Naive B cell (primary cell): ENCODE data around the gene CD93. TPM values are rescaled to one million over a fixed set of nuclear protein-coding genes. Genes with fewer than 3 reads are reported as not detected.

Source experiments
- ATAC-seq, 2 donors: fragments of 150-1000 bp; cut with Tn5 transposase; 2 replicates each; pipeline ENCODE4 v1.10.0; 2021; ENCODE audit warnings: low read depth in 2 of 2, mild to moderate bottlenecking in 2 of 2, moderate library complexity in 2 of 2
- DNase-seq: peaks from one replicate; pipeline ENCODE4 v3.0.0; 2022
- H3K27ac Mint-ChIP-seq, 6 donors: one replicate each; pipeline ENCODE4 v1.8.0; 2020 to 2022; ENCODE audit warnings: mild to moderate bottlenecking in 6 of 6, mixed read lengths in 6 of 6, moderate library complexity in 5 of 6, inconsistent platforms in 2 of 6
- H3K27me3 Mint-ChIP-seq, 3 donors: one replicate each; pipeline ENCODE4 v1.8.0; 2021 to 2022; ENCODE audit warnings: mixed read lengths in 3 of 3, mild to moderate bottlenecking in 1 of 3
- H3K36me3 Mint-ChIP-seq, 2 donors: one replicate each; pipeline ENCODE4 v1.8.0; 2020 to 2022; ENCODE audit warnings: mixed read lengths in 2 of 2, inconsistent platforms in 1 of 2, mild to moderate bottlenecking in 1 of 2
- H3K4me1 Mint-ChIP-seq, 3 donors: one replicate each; pipeline ENCODE4 v1.8.0; 2020 to 2022; ENCODE audit warnings: mixed read lengths in 3 of 3, inconsistent platforms in 1 of 3, mild to moderate bottlenecking in 1 of 3, moderate library complexity in 1 of 3
- H3K4me3 Mint-ChIP-seq, 8 donors: one replicate each; pipeline ENCODE4 v1.8.0; 2020 to 2022; ENCODE audit warnings: mild to moderate bottlenecking in 8 of 8, mixed read lengths in 8 of 8, moderate library complexity in 8 of 8, inconsistent platforms in 2 of 8
- H3K9me3 Mint-ChIP-seq, 7 donors: one replicate each; pipeline ENCODE4 v1.8.0; 2020 to 2022; ENCODE audit warnings: mixed read lengths in 7 of 7, mild to moderate bottlenecking in 5 of 7, inconsistent platforms in 2 of 7, moderate library complexity in 1 of 7
- polyA plus RNA-seq, 6 donors: library from polyadenylated mRNA; unstranded; fragments of 300-500 nt; fragmentation: Illumina TruSeq; gene quantifications; one replicate each; pipeline ENCODE4 v1.2.3, GENCODE V29; 2021; ENCODE audit warnings: low read depth in 6 of 6

CD93 gene
- polyA plus RNA-seq, 6 donors from 2014 or later = 0.05 to 0.16 (median 0.05) TPM; not detected in 3

DNA sequence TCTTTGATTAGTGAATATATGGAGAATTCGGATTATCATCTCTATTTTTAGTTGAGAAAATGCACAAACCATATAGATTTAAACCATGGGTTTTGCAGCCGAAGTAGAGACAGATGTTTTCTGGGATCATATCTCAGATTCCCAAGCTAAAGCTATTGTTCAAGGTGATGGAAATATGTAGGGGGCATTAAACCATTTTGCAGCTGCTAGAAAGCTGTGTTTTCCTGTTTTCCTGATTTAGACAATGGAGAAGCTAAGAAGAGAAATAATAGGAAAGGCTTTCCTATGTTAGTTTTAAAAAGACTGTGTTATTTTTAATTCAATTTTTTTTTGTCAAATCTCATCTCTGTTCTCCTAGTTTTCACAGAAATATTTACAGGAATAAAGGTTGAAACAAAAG, 6.2 kb downstream of the CD93 start:
- Mint-ChIP-seq H3K9me3 (peaks cover 0 to 8% (median 0%) of the 10 kb centered on the region in 7 donors), H3K4me3 (no peak overlapping the region), H3K27me3 (peaks cover 0 to 13% (median 0%) of the 10 kb centered on the region in 3 donors), H3K27ac (no peak overlapping the region), H3K36me3 (no peaks in the 10 kb centered on the region), H3K4me1 (no peaks in the 10 kb centered on the region)
- DNase-seq = no peak
- ATAC-seq = no peak

- Mint-ChIP-seq H3K27ac (no peak overlapping the region), H3K9me3 (peaks cover 0 to 10% (median 0%) of the 10 kb centered on the region in 7 donors), H3K4me3 (no peak overlapping the region), H3K36me3 (no peaks in the 10 kb centered on the region), H3K4me1 (no peaks in the 10 kb centered on the region), H3K27me3 (peaks cover 0 to 13% (median 0%) of the 10 kb centered on the region in 3 donors)
- DNase-seq = no peak
- no peak for ATAC-seq
Measured at GRCh38 chr20:23079016-23079351, 7.1 kb downstream of the CD93 start.

- Mint-ChIP-seq H3K27me3 (peaks cover 0 to 13% (median 0%) of the 10 kb centered on the region in 3 donors), H3K27ac (no peak overlapping the region), H3K4me3 (no peak overlapping the region), H3K36me3 (no peaks in the 10 kb centered on the region), H3K9me3 (peaks cover 0 to 10% (median 0%) of the 10 kb centered on the region in 7 donors), H3K4me1 (no peaks in the 10 kb centered on the region)
- ATAC-seq (no peak), DNase-seq (no peak)
Measured at GRCh38 chr20:23078351-23079015, 7.6 kb downstream of the CD93 start.

DNA sequence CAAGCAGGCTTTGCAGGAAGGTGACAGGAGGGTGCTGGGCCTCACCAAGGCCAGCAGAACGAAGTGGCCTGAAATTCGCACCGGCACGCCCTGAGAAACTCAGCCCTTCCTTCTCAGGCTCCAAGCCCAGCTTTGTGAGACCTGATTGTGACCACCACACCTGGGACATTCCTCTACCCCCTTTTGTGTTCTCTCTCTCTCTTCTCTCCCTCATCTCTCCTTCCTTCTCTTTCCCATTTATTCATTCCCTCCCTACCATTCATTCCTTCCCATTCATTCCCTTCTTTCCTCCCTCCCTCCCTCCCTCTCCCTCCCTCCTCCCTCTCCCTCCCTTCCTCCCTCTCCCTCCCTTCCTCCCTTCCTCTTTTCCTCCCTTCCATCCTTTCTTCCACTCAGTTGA, 8.8 kb downstream of the CD93 start:
- DNase-seq (no peak), ATAC-seq (no peak)
- Mint-ChIP-seq H3K9me3 (peaks cover 0 to 10% (median 0%) of the 10 kb centered on the region in 7 donors), H3K4me1 (no peaks in the 10 kb centered on the region), H3K27ac (no peak overlapping the region), H3K4me3 (no peak overlapping the region), H3K27me3 (peaks cover 0 to 13% (median 0%) of the 10 kb centered on the region in 3 donors), H3K36me3 (no peaks in the 10 kb centered on the region)

- H3K4me1 Mint-ChIP-seq = no peaks in the 10 kb centered on the region
- ATAC-seq (no peak), DNase-seq (no peak)
- H3K27me3 Mint-ChIP-seq = peaks cover 0 to 13% (median 0%) of the 10 kb centered on the region in 3 donors
- no peaks in the 10 kb centered on the region for H3K36me3 Mint-ChIP-seq
- H3K9me3 Mint-ChIP-seq = peaks cover 0 to 10% (median 0%) of the 10 kb centered on the region in 7 donors
- no peak overlapping the region for H3K4me3 Mint-ChIP-seq
- no peak overlapping the region for H3K27ac Mint-ChIP-seq
Measured at GRCh38 chr20:23074052-23074451, 12.1 kb downstream of the CD93 start.

DNA sequence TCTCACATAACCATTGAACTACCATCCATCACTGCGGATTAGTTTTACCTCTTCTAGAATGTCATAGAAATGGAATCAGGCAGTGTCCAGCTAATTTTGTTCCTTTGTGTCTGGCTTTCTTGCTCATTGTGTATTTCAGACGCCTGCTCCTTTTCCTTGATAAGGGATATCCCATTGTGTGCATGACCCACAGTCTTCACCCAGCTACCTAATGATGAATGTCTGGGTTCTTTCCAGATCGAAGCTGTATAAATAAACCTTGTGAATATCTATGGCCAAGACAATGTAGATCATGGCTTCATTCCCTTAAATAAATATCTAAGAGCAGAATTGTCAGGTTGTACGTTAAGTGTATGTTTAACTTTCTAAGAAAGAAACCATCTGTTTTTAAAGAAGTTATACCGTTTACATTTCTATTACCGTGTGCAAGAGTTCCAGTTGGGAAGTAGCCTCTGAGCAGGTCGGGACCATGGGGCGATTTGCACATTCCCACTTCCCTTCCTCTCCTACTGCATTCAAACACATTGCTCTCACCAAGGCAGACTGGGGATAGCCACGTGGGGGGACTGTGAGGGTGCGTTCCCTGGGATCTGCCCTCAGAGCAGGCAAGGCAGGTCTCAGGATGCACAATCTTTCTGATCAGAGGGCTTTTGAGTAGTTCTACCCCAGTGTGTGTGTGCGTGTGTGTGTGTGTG, 13.1 kb downstream of the CD93 start:
- Mint-ChIP-seq H3K4me3 (no peak overlapping the region), H3K36me3 (no peaks in the 10 kb centered on the region), H3K27ac (peak overlapping the region in 1 of 6 donors; percentile 33), H3K27me3 (peaks cover 0 to 9% (median 0%) of the 10 kb centered on the region in 3 donors), H3K9me3 (peaks cover 0 to 10% (median 0%) of the 10 kb centered on the region in 7 donors), H3K4me1 (no peaks in the 10 kb centered on the region)
- ATAC-seq (no peak), DNase-seq (no peak)

DNA sequence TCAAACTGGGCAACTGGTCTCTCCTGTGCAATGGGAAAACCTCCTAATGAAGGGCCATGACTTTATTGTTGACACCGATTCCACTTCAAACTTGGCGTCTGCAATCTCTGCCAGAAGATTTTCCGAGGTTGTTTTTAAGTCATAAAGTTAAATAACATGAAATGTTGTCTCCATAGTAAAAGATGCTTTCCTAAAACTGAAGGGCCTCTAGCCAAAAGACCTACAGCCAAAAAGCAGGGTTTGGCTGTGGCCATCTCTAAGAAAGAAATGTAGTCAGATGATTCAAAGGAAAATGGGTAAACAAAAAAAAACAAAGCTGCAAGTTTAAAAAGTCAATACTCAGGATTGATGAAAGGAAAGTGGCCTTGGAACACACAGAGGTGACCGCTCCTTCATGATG, 14.1 kb downstream of the CD93 start:
- no peaks in the 10 kb centered on the region for H3K4me1 Mint-ChIP-seq
- no peak overlapping the region for H3K27ac Mint-ChIP-seq
- no peak overlapping the region for H3K4me3 Mint-ChIP-seq
- no peaks in the 10 kb centered on the region for H3K27me3 Mint-ChIP-seq
- H3K9me3 Mint-ChIP-seq = peaks cover 0 to 5% (median 0%) of the 10 kb centered on the region in 7 donors
- H3K36me3 Mint-ChIP-seq = no peaks in the 10 kb centered on the region
- ATAC-seq = no peak
- DNase-seq = no peak

DNA sequence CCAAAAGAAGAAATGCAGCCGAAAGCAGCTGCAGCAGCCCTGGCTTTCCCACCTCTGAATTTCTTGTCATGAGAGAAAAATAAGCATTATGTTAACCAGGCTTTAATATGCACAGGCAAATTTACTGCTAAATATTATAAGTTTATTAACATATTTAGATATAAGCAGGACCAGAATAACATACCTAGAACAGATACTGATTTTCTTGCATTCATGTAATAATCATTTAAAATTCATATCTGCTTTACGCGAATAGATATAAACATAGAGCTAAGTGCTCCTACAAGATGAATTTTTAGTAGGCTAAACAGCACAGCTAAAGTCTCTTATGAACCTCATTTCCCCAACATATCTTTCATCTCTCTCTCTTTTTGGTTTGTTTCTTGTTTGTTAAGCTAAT, 14.7 kb downstream of the CD93 start:
- Mint-ChIP-seq H3K4me3 (no peak overlapping the region), H3K27me3 (no peaks in the 10 kb centered on the region), H3K27ac (no peak overlapping the region), H3K36me3 (no peaks in the 10 kb centered on the region), H3K4me1 (no peaks in the 10 kb centered on the region), H3K9me3 (peaks cover 0 to 5% (median 0%) of the 10 kb centered on the region in 7 donors)
- DNase-seq (no peak), ATAC-seq (no peak)

DNA sequence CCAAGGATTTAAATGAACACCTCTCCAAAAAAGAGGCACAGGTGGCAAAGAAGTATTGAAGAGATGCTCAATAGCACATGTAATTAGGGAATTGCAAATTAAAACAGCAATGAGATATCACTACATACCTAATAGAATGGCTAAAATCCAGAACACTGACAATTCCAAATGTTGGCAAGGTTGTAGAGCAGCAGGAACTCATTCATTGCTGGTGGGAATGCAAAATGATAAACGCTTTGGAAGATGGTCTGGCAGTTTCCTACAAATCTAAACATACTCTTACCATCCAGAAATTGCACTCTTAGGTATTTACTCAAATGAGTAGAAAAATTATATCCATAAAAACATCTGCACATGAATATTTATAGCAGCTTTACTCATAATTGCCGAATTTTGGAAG, 17.0 kb downstream of the CD93 start:
- H3K4me1 Mint-ChIP-seq = no peaks in the 10 kb centered on the region
- H3K36me3 Mint-ChIP-seq = no peaks in the 10 kb centered on the region
- ATAC-seq = no peak

GRCh38 chr20:23068283-23068682, 17.8 kb downstream of the CD93 start:
- H3K27ac Mint-ChIP-seq = no peak overlapping the region
- H3K4me3 Mint-ChIP-seq = no peak overlapping the region
- no peaks in the 10 kb centered on the region for H3K9me3 Mint-ChIP-seq
- no peaks in the 10 kb centered on the region for H3K4me1 Mint-ChIP-seq
- H3K36me3 Mint-ChIP-seq = no peaks in the 10 kb centered on the region
- H3K27me3 Mint-ChIP-seq = no peaks in the 10 kb centered on the region
- DNase-seq (no peak), ATAC-seq (no peak)

More for the DNA sequence above, 17.0 kb downstream of the CD93 start:
- Mint-ChIP-seq H3K27me3 (no peaks in the 10 kb centered on the region), H3K27ac (no peak overlapping the region), H3K9me3 (no peaks in the 10 kb centered on the region), H3K4me3 (no peak overlapping the region)
- DNase-seq = no peak

- H3K4me1 Mint-ChIP-seq = no peaks in the 10 kb centered on the region
- H3K27ac Mint-ChIP-seq = no peak overlapping the region
- H3K4me3 Mint-ChIP-seq = no peak overlapping the region
- no peaks in the 10 kb centered on the region for H3K27me3 Mint-ChIP-seq
- DNase-seq = no peak
- no peak for ATAC-seq
- H3K9me3 Mint-ChIP-seq = no peaks in the 10 kb centered on the region
- no peaks in the 10 kb centered on the region for H3K36me3 Mint-ChIP-seq
Measured at GRCh38 chr20:23066772-23067171, 19.4 kb downstream of the CD93 start.

DNA sequence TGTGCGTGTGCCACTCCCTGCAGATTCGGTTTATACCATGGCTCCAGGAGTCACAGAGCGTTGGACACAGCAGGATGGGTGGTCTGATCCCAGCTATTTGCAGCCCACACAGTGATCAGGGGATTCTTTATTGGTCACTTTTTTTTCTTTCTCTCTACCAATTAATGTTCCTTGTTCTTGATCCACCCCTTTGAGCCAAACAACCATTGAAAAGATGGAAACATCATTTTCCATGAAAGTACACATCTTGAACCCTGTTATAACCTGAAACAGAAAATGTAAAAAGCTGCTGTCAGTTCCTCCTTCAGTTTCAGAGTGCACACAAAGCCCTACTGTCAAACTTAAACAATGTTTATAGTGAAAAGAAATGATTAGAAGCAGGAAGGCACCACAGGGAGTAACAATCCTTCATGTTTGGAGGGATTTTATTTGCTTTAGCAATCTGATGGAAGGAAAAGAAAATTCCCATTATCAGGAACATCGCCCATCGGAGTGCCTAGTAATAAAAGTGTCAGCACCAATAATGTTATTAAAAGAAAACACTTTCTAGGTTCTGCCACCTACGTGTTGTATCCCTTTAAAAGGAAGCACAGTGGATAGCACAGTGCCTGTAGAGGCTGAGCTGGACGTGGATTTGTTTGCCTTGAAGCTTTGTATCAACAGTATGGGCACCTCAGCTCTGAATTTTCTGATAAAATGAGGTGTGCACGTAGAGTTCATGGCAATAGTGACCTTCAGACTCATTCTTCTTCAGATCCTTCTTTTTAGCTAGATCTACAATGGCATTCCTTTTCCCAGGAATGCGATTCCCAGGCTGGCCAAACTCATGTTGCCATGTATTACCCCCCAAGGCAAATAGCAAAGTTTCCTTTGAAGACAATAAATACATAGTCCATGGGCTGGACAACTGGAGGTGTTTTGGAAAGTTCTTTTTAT, 20.6 kb downstream of the CD93 start:
- DNase-seq = no peak
- Mint-ChIP-seq H3K36me3 (no peaks in the 10 kb centered on the region), H3K27me3 (no peaks in the 10 kb centered on the region), H3K27ac (no peak overlapping the region), H3K4me3 (no peak overlapping the region), H3K4me1 (no peaks in the 10 kb centered on the region), H3K9me3 (no peaks in the 10 kb centered on the region)
- no peak for ATAC-seq

DNA sequence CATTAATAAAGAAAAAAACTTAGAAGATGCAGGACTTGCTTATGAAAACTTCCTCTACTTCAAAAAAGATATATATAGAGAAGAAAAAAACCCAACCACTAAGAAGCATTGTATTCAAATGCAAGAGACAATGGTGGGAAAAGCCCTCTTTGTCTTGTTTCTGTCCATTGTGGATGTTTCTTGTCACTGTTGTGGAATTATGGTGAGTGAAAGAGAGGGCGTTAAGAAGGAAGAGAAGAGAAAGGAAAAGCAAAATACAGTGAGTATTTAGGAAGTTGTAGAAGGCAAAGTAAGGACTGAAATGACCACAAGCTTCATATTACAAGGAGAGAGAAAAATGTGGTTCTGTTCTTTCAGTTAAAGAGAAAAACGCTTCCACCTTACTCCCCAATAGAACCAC, 22.5 kb downstream of the CD93 start:
- DNase-seq = no peak
- no peaks in the 10 kb centered on the region for H3K4me1 Mint-ChIP-seq
- H3K36me3 Mint-ChIP-seq = no peaks in the 10 kb centered on the region
- H3K27me3 Mint-ChIP-seq = no peaks in the 10 kb centered on the region
- no peaks in the 10 kb centered on the region for H3K9me3 Mint-ChIP-seq
- H3K27ac Mint-ChIP-seq = no peak overlapping the region
- H3K4me3 Mint-ChIP-seq = no peak overlapping the region
- ATAC-seq = no peak
